HG02981 (cell line): ENCODE measurements around the gene SH2D1A.
"Not testable (repeated sequence)": the region's sequence is repeated elsewhere in the genome, so short reads cannot be mapped to it uniquely, and the experiment has no call there.

ENCODE experiments used
- ATAC-seq: cut with Tn5 transposase; IDR thresholded peaks from one replicate; pipeline ENCODE4 v1.9.1; 2021; ENCODE audit warnings: mild to moderate bottlenecking, moderate library complexity; ENCODE audit not compliant: unreplicated experiment

The SH2D1A gene

DNA sequence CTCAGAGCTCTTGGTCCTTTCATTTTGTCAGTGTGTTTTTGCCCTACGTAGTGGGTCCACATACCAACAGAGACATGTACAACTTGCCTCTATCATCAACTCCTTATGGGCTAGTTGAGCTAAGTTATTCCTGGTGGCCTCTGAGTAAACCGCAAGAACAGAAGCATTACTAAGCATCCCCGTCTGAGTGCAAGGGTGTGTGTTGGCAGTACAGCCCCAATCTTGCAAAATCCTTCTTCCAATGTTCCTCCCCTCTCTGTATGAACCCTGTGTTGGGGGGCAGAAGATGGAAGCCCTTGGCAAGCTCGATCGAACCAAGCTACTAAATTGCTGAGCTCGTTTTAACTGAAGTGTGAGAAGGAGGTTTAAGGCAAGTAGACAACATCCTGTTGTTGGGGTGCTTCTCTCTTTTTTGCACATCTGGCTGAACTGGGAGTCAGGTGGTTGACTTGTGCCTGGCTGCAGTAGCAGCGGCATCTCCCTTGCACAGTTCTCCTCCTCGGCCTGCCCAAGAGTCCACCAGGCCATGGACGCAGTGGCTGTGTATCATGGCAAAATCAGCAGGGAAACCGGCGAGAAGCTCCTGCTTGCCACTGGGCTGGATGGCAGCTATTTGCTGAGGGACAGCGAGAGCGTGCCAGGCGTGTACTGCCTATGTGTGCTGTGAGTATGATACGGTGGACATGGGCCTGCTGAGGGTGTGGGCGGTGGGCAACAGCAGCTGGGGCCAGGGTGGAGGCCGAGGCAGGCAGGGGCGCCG is at the start of gene SH2D1A:
TSS of gene SH2D1A (plus strand) at position 447 of the 760 bp plus-strand sequence. CDS start at position 527, 80 bp downstream.
- no peak for ATAC-seq

- ATAC-seq, result not testable (repeated sequence)
Observed at GRCh38 chrX:124299323-124299722, 47.0 kb upstream of the SH2D1A start.

DNA sequence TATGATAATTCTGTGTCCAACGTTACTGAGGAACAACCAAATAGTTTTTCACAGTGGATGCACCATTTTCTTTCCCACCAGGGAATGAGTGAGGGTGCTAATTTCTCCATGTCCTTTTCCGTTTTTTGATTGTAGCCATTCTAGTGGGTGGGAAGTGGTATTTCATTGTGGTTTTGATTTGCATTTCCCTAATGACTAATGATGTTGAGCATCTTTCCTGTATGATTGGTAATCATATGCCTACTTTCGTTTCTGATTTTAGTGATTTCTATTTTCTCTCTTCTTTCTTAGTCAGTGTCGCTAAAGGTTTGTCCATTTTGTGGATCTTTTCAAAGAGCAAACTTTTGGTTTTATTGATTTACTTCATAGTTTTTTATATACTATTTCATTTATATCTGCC is 46.0 kb upstream of the SH2D1A start:
- peak; percentile 61 for ATAC-seq

DNA sequence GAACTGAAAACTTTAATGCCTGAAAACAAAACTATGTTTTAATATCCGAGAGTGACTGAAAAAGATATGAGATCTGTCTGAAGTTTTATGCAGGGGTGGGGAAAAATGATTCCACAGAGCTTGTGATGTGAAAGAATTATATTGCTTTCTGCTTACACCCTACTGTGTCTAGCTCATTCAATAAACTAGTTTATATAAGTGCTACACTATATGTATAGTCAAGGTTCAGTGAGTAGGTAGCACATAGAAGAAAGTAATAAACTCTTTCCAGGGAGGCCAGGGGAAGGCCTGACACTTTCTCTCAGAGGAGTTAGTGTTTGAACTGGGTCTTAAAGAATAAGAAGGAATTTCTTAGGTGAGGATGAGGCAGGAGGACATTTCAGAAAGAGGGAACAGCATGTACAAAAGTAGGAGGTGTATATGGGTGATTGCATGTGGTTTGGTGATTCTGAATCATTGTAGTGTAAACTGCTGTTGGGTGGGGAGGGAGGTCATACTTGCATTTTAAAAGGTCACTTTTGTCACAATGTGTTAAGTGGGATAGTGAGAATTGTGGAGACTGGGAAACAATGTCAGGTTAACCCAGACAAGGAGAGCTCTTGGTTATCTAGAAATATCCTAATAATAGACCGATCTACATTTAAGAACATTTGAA is 39.0 kb upstream of the SH2D1A start:
- no peak for ATAC-seq

DNA sequence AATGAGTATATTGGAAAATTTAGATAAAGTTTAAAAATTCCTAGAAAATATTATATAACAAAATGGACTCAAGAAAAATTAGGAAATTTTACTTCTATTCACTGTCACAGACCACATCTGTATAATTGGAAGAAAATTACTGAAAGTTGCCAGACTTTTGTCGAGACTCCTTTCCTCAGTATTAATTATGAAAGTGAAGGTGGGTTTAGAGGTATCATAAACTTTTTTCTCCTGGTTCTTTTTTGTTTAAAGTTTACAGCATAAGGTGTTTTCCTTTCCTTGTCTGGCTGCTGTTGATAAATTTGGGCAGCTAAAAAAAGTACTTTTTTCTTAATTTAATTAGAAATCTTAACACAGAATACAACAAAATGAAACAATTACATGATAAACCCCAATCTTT is 20.6 kb upstream of the SH2D1A start:
- no peak for ATAC-seq

DNA sequence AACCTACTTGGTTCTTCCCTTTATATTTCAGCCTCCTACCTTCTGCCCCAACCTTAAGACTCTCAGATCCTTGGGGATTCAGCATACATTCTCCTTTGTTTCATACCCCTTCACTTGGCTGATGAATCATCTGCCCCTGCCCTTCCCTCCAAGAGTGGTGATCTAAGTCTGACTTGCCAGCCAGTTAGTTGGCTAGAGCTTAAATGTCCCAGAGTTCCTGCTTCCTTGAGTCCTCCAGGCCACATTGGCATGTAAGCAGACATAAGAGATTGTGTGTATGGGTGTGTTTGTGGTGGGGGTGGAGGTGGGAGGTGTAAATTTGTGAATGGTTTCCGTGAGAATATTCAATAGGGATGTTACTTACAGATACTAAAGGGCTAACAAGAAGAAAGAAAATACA is 17.6 kb upstream of the SH2D1A start:
- no peak for ATAC-seq

- ATAC-seq, result no peak
Observed at GRCh38 chrX:124332481-124333424, 13.6 kb upstream of the SH2D1A start, which contains the start of gene TEX13D. TSS of gene TEX13D (plus strand) at chrX:124332660. CDS start at chrX:124332918, 258 bp downstream.

DNA sequence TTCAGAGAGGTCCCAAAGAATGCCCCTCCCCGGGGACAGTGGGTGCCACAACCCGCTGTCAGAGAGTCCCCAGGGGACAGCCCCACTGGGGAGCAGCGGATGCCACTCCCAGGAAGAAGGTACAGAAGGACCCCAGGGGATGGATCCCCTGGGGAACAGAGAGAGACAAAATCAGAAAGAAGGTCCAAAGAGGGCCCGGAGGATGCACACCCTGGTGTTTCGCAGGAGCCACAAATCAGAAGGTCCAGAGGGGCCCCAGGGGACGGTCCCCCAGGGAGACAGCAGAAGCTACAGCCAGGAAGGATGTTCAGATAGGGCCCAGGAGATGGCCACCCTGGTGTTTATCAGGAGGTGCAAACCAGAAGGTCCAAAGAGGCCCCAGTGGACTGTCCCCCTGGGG is 12.5 kb upstream of the SH2D1A start:
- ATAC-seq, result no peak

- not testable (repeated sequence) for ATAC-seq
Observed at GRCh38 chrX:124334555-124334954, 11.8 kb upstream of the SH2D1A start.

GRCh38 chrX:124335598-124335997 is 10.8 kb upstream of the SH2D1A start:
- ATAC-seq, result no peak

DNA sequence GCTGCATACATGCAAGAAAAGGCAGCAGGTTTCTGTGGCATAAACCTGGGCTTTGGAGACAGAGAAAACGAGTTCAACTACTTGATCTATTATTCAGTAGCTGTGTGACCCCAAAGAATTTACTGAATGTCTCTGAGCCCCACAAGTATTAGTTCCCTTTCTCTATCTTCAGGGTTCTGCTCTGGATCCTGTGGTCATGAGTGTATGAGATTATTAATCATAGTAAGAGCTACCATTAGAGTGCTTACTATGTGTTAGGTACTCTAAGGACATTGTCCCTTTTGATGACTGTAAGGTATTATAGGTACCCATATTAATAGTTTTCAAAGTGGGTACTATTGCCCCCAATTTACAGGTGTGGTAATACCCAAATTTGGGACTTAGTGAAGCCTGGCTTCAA is 8.4 kb upstream of the SH2D1A start:
- no peak for ATAC-seq

DNA sequence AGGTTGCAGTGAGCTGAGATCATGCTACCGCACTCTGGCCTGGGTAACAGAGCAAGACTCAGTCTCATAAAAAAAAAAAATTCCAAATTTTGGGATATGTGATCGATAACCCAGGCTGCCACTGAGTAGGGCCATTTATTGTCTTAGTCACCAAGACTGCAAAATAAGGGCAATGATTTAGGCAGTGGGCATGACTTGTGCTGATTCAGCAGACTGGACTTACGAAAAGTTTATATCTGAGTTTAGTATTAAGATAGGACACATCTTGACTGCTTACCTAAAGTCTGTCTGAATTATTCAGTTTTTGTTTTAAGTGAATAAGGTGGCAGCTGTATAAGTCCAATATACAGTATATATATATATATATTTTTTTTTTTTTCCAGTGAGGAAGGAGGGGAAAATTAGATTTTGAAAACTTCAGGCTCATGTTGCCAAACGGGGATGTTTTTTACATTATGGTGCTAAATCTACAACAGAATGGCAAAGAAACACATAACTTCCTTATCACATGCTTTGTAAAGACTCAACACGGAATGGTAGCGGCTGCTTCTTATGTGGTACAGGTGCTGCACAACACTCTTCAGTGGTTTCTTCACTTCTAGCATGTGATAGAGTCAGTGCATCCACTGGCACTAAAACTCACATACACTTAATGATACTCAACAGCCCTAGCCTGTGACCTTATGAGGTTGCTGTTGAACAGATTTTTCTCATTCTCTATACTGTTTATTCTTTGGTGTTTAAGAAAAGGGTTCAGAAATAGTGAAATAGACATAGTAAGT is 7.4 kb upstream of the SH2D1A start:
- ATAC-seq, result no peak

DNA sequence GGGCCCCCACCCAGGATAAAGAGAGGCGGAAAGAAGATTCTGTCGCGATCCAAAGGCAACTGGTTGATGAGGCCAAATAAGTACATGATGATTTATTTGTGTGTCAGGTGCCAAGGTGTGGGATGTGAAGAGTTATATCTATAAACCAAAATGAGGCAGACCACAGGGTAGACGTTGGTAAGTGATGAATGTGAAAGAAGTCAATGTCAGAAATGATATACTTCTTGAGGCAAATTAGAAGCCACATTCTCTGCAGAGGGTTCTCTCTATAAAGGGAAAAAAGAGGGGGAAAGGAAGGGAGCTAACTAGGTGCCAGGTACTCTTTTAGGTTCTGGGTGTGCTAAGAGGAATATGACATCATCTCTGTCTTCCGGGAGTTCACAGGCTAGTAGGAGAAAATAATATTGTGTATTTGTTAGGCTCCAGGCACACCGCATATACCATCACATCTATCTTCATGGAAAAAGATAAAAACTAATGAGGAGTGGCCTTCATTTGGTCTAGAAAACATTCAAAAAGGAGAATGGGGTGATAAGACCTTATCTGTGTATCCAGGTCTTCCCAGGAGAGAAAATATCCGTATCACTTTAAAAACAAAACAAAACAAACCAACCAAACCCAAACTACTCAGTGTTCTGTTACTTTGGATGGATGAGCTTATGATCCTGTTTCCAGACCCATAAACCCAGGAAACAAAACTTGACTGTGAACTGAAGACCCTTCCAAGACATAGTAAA is 4.8 kb upstream of the SH2D1A start:
- no peak for ATAC-seq

DNA sequence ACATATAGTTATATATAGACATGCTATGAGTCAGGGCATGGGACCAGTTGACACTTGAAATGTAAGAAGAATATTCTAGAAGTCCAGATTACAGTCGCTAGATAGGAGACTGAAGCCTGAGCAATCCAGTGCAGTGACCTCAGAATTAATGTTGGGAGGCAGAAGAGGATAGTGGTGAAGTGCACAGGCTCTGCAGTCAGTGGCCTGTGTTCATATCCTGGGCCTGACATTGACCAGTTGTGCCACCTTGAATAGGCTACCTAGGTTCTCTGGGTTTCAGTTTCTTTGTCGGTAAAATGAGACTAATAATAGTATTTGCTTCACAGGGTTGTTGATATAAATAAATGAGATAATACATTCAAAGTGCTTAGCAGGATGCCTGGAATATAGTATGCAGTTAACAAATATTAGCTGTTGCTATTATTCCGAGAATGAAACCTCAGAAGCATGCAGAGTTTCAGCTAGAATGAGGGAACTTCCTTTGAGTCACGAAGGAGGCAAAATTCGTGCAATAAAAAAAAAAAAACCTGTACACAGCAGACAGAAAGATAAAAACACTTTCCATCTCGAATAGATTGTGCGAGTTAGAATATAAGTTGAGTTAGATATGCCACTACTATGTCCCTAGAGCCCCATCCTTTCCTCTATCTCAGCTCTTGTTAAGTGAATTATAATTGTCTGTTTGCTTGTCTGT is 4.0 kb upstream of the SH2D1A start:
- ATAC-seq, result no peak

DNA sequence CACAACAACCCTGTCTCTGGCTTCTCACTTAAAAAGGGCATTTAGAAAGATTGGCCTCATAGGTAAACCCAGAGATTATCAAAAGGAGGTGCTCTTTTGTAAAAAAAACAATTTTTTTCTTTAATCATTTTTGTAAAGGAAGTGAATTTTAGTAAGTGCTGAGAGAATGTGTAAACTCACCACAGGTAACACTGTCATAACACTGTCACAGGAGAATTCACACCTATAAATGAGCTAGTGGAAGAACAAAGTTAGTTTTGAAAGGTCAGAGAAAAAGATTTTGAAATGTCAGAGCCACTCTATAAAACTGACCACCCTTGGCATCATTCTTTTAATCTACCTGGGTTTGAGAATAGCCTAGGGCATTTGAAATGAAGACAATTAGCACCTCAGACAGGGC is 3.3 kb upstream of the SH2D1A start:
- ATAC-seq, result no peak

DNA sequence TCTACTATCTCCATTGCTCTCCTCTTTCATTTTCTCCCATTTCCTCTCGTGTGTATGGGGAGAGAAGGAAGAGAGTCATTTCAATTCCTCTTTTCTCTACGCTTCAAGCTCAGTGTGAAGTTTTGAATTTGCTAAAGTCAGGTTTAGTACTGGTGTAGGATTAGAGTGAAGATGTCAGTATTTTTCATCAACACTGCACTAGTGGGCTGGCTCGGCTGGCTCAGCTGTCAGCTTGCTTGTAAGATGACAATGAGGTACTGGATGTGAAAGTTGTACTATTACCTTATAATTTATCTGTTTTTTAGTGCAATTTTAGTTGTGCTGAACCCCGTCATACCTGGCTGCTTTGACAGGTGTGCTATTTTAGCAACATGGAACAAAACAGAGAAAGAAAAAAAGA is 2.1 kb upstream of the SH2D1A start:
- no peak for ATAC-seq

DNA sequence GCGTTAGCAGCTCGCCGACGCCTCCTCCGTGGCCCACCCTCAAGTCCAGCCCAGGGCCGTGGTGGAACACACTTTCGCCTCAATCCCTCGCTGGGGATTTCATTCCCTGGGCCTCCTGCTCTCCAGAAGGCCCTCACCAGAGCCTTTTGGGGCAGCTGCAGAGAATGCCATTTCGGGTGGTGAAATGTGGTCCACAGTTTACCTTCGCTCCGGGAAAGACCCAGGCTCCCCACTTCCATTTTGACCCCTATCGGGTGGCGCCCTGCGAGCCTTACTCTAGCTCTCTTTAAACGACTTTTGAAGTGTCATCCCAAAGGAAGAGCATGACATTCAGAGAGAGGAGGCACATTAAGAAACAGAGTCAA is 496 bp downstream of the SH2D1A start:
- ATAC-seq, result no peak

- no peak for ATAC-seq
Observed at GRCh38 chrX:124347242-124347641, 879 bp downstream of the SH2D1A start.

GRCh38 chrX:124348182-124348581 is 1.8 kb downstream of the SH2D1A start:
- no peak for ATAC-seq
